Neural progenitor cell (in vitro differentiated cells): ENCODE results near the gene CDK17.

Experiments used
- CTCF ChIP-seq: fragments of 200-600 bp; sonication (generic); IDR thresholded peaks from 2 replicates; pipeline ENCODE4 v1.5.1; 2017; ENCODE audit warnings: antibody characterized with exemption, mild to moderate bottlenecking
- EZH2 ChIP-seq: fragments of 200-600 bp; sonication (generic); IDR thresholded peaks from 2 replicates; pipeline ENCODE4 v1.6.1; 2017; ENCODE audit warnings: antibody characterized with exemption, mild to moderate bottlenecking, moderate library complexity

DNA sequence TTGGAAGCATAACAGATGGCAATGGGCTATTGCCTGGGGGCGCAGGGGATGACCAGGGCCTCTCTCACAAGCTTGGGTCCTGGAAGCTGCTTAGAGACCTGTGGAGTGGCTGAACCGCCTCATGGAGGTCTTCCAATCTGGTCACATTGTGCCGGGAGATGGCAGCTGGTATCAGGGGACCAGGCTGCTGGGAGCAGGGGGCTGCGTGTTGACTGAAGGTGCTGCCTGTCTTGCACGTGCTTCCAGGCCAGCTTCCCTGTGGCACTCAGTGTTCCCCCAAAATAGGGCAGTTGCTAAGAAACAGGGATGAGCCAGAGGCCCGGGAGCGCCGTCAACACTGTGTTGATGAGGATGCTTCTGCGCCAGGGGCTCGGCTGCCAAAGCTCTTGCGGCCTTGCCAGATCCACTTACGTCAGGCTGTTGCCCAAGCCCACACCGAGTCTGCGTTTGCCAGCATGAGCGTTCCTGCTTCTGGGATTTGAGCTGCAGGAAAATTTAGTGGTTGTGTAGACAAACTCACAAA lies 166.2 kb downstream of the CDK17 start:
- no peak for TF ChIP-seq CTCF
- TF ChIP-seq EZH2 = no peak
